C4-2B (cell line): ENCODE data around the gene TRIM10.
"Not testable (repeated sequence)": the region's sequence is repeated elsewhere in the genome, so short reads cannot be mapped to it uniquely, and the experiment has no call there.

Experiments
- H3K27ac ChIP-seq: fragments of 450-650 bp; 2 replicates; pipeline ENCODE4 v1.5.1; 2017
- CTCF ChIP-seq: fragments of 450-650 bp; conservative IDR thresholded peaks from 2 replicates; pipeline ENCODE4 v1.5.1; 2017; ENCODE audit warnings: mild to moderate bottlenecking
- ZFX ChIP-seq: fragments of 450-650 bp; IDR thresholded peaks from 2 replicates; pipeline ENCODE4 v1.6.1; 2017

Gene TRIM10

GRCh38 chr6:30144811-30145210 is 16.2 kb downstream of the TRIM10 start:
- TF ChIP-seq CTCF: no peak
- no peak for TF ChIP-seq ZFX
- H3K27ac ChIP-seq: no peak overlapping the region

GRCh38 chr6:30143780-30144179 is 17.2 kb downstream of the TRIM10 start:
- TF ChIP-seq ZFX: no peak
- no peak for TF ChIP-seq CTCF

GRCh38 chr6:30142665-30143064 is 18.3 kb downstream of the TRIM10 start:
- H3K27ac ChIP-seq: no peak overlapping the region
- TF ChIP-seq CTCF: no peak
- TF ChIP-seq ZFX: no peak

More at GRCh38 chr6:30143780-30144179, 17.2 kb downstream of the TRIM10 start:
- no peak overlapping the region for H3K27ac ChIP-seq

GRCh38 chr6:30140240-30140639 is 20.8 kb downstream of the TRIM10 start:
- H3K27ac ChIP-seq: not testable (repeated sequence)

- H3K27ac ChIP-seq: no peak overlapping the region
- TF ChIP-seq ZFX: no peak
- no peak for TF ChIP-seq CTCF
These were observed 24.3 kb downstream of the TRIM10 start for GRCh38 chr6:30136570-30137286.

- no peak within 1 kb of the TSS for H3K27ac ChIP-seq
- no peak for TF ChIP-seq CTCF
- TF ChIP-seq ZFX: no peak
These were observed 25.3 kb downstream of the TRIM10 start, which contains the start of gene TRIM40 for GRCh38 chr6:30135757-30136156. TRIM40 (plus strand) TSS chr6:30136140; CDS start chr6:30137037, 897 bp downstream.

- no peak overlapping the region for H3K27ac ChIP-seq
- TF ChIP-seq CTCF: no peak
These were observed 25.9 kb downstream of the TRIM10 start for GRCh38 chr6:30135147-30135546.

GRCh38 chr6:30131947-30132497 is 29.0 kb downstream of the TRIM10 start:
- TF ChIP-seq ZFX: no peak
- TF ChIP-seq CTCF: no peak

More at GRCh38 chr6:30131947-30132497, 29.0 kb downstream of the TRIM10 start:
- no peak overlapping the region for H3K27ac ChIP-seq
